HG02840 (cell line): ENCODE measurements around the gene GANAB.
"Not testable (repeated sequence)": the region's sequence is repeated elsewhere in the genome, so short reads cannot be mapped to it uniquely, and the experiment has no call there.

ENCODE experiments used
- ATAC-seq: cut with Tn5 transposase; IDR thresholded peaks from one replicate; pipeline ENCODE4 v1.9.1; 2021; ENCODE audit warnings: mild to moderate bottlenecking, moderate library complexity, moderate number of reproducible peaks; ENCODE audit not compliant: unreplicated experiment, low FRiP score

GANAB gene

GRCh38 chr11:62627713-62628112, 18.7 kb downstream of the GANAB start:
- no peak for ATAC-seq

DNA sequence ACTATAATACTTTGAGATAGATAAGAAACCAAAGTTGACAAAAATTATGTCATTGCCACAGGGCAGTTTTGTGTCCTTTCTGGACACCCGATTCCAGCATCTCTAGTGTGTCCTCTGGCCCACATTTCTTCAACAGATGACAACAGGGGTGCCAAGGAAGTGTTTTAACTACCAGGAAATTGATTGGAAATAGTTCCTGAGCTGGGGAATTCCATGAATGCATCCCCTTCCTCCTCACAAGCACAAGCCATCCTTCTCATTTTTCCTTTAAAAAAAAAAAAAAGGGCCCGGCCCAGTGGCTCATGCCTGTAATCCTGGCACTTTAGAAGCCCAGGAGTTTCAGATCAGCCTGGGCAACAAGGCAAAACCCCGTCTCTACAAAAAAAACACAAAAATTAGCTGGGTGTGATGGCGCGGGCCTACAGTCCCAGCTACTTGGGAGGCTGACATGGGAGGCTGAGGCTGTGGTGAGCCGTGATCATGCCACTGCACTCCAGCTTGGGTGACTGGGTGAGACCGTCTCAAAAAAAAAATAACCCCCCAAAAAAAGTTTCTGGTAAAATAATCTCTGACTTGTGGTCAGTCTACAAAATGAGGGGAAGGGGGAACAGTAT, 23.8 kb downstream of the GANAB start:
- ATAC-seq, result no peak

- peak; percentile 89 for ATAC-seq
Observed at GRCh38 chr11:62621567-62622470, 24.6 kb downstream of the GANAB start, which contains the start of gene B3GAT3. Gene B3GAT3 (minus strand): TSS chr11:62621986. CDS start chr11:62621947, 39 bp downstream.

DNA sequence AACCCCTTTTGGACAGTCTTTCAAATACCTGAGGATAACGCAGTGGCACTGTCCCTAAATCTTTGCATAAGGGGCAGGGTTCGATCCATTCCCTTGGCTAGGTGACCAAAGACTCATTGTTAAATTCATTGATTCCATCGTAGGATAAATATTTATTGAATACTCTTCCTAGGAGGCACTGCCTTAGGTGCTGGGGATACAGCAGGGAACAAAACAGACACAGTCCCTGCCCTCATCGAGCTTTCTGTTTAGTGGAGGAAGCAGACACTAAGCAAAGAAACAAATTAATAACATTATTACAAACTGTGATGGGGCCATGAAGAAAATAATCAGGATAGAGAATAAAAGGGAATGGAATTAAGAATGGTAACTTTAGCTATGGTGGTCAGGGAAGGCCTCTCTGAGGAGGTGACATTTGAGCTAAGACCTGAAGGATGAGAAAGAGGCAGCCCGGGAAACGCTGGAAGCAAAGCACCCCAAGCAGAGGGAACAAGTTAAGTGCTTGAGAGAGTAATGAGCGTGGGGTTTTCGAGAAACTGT, 25.3 kb downstream of the GANAB start:
- ATAC-seq, result no peak

- ATAC-seq, result not testable (repeated sequence)
Observed at GRCh38 chr11:62616957-62617356, 29.5 kb downstream of the GANAB start.

DNA sequence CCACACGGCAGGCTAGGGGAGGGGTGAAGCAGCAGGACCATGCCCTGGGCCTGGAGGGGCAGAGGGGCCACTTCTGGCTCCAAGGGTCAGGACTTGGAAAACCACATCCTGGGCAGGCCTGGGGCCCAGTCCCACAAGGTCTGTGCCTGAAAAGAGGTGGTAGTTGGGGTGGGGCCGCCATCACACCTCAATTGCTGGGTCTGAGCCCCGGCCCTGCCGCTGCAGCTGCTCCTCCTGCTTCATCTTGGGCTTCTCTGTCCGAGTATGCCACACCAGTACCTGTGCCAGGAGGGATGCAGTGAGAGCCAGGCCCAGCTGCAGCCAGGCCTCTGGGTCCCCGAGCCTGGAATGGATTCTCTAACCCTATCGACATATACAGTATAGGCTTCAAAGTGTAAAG, 30.9 kb downstream of the GANAB start:
- no peak for ATAC-seq

- ATAC-seq, result no peak
Observed at GRCh38 chr11:62614275-62614674, 32.1 kb downstream of the GANAB start.

DNA sequence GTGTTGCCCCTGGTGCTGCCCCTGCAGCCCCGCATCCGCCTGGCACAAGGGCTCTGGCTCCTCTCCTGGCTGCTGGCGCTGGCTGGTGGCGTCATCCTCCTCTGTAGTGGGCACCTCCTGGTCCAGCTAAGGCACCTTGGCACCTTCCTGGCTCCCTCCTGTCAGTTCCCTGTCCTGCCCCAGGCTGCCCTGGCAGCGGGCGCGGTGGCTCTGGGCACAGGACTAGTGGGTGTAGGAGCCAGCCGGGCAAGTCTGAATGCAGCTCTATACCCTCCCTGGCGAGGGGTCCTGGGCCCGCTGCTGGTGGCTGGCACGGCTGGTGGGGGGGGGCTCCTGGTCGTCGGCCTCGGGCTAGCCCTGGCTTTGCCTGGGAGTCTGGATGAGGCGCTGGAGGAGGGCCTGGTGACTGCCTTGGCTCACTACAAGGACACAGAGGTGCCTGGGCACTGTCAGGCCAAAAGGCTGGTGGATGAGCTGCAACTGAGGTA, 33.1 kb downstream of the GANAB start:
- ATAC-seq, result no peak

DNA sequence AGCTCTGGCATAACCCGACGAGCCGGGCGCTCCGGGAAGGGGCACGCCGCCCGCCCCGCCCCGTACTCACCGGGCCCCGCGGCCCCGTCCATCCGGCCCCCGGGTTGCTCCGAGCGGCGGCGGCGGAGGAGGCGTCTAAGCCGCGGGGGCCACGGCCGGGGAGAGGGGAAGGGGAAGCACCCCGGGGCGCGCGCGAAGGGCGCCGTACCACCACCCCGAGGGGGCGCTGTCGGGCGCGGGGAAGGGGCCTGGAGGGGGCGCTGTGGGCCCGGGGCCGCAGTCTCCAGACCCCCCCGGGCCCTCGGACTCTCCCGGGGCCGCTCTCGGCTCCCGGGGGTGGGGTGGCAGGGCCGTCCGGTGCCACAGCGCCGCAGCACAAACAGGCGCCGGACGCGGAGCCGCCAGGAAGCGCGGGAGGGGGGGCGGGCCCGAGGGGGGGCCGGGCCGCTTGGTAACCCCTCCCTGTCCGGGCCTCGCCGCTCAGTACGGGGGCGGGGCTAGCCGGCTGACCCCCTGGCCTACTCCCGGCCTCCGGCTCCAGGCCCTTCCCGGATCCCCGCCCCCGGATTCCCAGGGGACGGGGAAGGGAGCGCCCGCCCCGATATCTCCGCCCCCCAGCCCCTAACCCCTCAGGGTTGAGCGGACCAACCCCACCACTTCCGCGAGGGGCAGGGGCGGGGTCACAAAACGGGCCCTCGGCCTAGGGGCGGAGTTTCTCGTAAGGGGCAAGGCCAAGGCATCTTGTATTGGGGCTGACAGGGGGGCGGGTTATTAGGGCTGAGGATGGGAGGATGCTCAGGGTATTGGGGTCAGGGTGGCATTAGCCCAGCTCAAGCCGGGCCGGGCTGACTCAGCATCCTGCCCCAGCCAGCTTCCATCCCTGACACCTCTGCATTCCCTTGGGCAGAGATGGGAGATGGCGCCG, 33.8 kb downstream of the GANAB start, which contains the start of the genes EML3 and ROM1:
TSS of gene EML3 (minus strand) at position 410 of the 925 bp plus-strand sequence. CDS start at position 92, 318 bp downstream.
TSS of gene ROM1 (plus strand) at position 892 of the 925 bp plus-strand sequence. CDS start at position 917, 25 bp downstream.
- ATAC-seq, result peak; percentile 57

GRCh38 chr11:62611705-62612365, 34.6 kb downstream of the GANAB start:
- no peak for ATAC-seq

DNA sequence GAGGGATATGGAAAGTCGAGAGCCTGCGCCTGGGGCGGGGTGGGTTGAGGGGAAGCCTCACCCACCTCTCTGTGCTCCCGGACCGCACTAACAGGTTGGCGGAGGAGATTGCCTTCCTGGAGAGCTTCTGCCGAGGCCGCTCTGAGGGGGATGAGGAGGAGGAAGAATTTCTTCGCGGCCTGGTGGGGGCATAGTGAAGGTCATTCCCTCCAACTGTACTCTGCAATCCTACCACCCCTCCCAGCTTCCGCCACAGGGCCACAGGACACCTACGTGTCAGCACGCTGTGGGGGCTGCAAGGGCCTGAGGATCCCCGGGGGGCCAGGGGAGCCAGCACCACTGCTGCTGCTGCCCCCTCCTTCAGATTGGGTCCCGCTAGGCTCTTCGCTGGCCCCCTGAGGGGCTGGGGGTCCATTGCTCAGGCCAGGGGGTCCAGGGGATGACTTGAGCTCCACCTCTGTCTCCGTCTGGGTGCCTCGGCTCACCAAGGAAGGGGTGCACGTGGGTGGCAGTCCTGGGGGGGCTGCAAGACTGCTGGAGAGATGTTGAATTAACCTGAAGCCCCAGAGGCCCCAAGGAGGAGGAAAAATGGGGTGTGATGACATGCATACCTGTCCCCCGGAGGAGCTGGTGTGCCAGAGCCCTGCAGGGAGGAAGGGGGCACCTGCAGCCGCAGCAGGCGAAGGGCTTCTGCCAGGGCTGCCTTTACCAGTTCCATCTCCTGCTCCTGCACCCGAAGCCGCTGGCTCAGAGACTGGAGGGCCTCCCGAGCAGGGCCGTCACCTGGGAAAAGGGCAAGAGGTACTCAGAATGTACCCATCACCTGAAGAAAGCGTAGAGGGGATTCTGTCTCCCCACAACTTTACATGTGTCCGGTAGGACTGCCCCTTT, 35.4 kb downstream of the GANAB start:
- ATAC-seq, result no peak

- no peak for ATAC-seq
Observed at GRCh38 chr11:62610403-62610802, 36.0 kb downstream of the GANAB start.

GRCh38 chr11:62608776-62609175, 37.6 kb downstream of the GANAB start:
- no peak for ATAC-seq

GRCh38 chr11:62607714-62608113, 38.7 kb downstream of the GANAB start:
- ATAC-seq, result no peak

GRCh38 chr11:62605902-62606301, 40.5 kb downstream of the GANAB start:
- no peak for ATAC-seq

DNA sequence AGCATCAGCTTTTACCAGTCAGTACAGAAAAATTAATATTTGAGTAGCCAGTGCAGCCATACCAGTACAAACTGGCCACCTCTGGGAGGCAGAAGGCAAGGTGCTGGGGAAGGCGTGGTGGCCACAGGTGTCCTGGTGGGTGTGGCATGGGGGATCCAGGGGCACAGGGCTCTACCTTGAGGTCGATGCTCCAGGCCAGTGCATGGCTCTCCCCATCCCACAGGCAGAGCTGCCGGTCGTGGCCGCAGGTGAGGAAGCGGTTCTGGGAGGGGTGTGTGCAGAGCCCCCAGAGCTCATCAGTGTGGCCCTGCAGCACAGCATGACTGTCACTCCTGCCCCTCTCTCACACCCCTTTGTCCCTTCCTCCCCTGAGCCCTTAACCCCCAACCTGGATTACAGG, 40.9 kb downstream of the GANAB start:
- ATAC-seq, result no peak

- no peak for ATAC-seq
Observed at GRCh38 chr11:62604460-62605120, 41.8 kb downstream of the GANAB start.

- no peak for ATAC-seq
Observed at GRCh38 chr11:62603776-62604299, 42.6 kb downstream of the GANAB start.
